OCI-LY7 (cell line): ENCODE results near the gene RXFP3. TPM values are rescaled to one million over a fixed set of nuclear protein-coding genes. Genes with fewer than 3 reads are reported as not detected.
"Not testable (repeated sequence)": the region's sequence is repeated elsewhere in the genome, so short reads cannot be mapped to it uniquely, and the experiment has no call there.

ENCODE experiments used
- BruUV-seq: library from RNA; stranded (reverse); fragments of 400-500 nt; replicated peaks from 2 replicates; lab custom pipeline; 2021; lab: Mats Ljungman, UMichigan
- CTCF ChIA-PET: fragments of 300-600 bp; sonication (Branson Sonifier 250); formaldehyde crosslinking; loops from one replicate; lab custom pipeline; 2022; ENCODE audit warnings: antibody characterized with exemption; ENCODE audit not compliant: unreplicated experiment; lab: Charles Lee
- POLR2A ChIA-PET: fragments of 300-600 bp; sonication (Branson Sonifier 250); formaldehyde crosslinking; loops from one replicate; lab custom pipeline; 2022; ENCODE audit warnings: antibody characterized with exemption; lab: Charles Lee
- DNase-seq: peaks from one replicate; pipeline ENCODE4 v3.0.0-alpha.2; 2015; ENCODE audit warnings: low spot score
- H2AFZ ChIP-seq: fragments of 200-600 bp; sonication (generic), shearing (Covaris generic); 2 replicates; pipeline ENCODE4 v1.6.1; 2014; ENCODE audit warnings: mild to moderate bottlenecking, antibody characterized with exemption, low read length, moderate library complexity
- H3K27ac ChIP-seq: fragments of 200-600 bp; sonication (generic); 2 replicates; pipeline ENCODE4 v1.5.1; 2014; ENCODE audit warnings: mixed run types, low read depth, mild to moderate bottlenecking, moderate library complexity, low read length, inconsistent platforms; ENCODE audit not compliant: poor library complexity, severe bottlenecking
- H3K36me3 ChIP-seq: fragments of 200-600 bp; sonication (generic); 2 replicates; pipeline ENCODE4 v1.6.1; 2014; ENCODE audit warnings: mild to moderate bottlenecking, antibody characterized with exemption, low read length, moderate library complexity, mixed read lengths; ENCODE audit not compliant: insufficient read depth
- H3K4me1 ChIP-seq: fragments of 200-600 bp; sonication (generic); 2 replicates; pipeline ENCODE4 v1.5.1; 2014; ENCODE audit warnings: mild to moderate bottlenecking, low read length; ENCODE audit not compliant: insufficient read depth, poor library complexity, severe bottlenecking
- H3K4me2 ChIP-seq: fragments of 200-600 bp; sonication (generic); 2 replicates; pipeline ENCODE4 v1.6.1; 2014; ENCODE audit warnings: mild to moderate bottlenecking, low read length
- H3K4me3 ChIP-seq: fragments of 200-600 bp; sonication (generic); 2 replicates; pipeline ENCODE4 v1.5.1; 2014; ENCODE audit warnings: mild to moderate bottlenecking, low read depth, low read length; ENCODE audit not compliant: poor library complexity, severe bottlenecking
- H3K79me2 ChIP-seq: fragments of 200-600 bp; sonication (generic); 2 replicates; pipeline ENCODE4 v1.6.1; 2016; ENCODE audit warnings: low read depth, mild to moderate bottlenecking, low read length, moderate library complexity, mixed read lengths; ENCODE audit not compliant: insufficient read depth
- H3K9me2 ChIP-seq: fragments of 200-600 bp; sonication (generic); 2 replicates; pipeline ENCODE4 v1.6.1; 2016; ENCODE audit warnings: mild to moderate bottlenecking, low read length, mixed read lengths; ENCODE audit not compliant: insufficient read depth
- H3K9me3 ChIP-seq: fragments of 200-600 bp; sonication (generic); 2 replicates; pipeline ENCODE4 v1.6.1; 2014; ENCODE audit warnings: mild to moderate bottlenecking, mixed run types, low read length, mixed read lengths
- H4K20me1 ChIP-seq: fragments of 200-600 bp; sonication (generic); 2 replicates; pipeline ENCODE4 v1.6.1; 2014; ENCODE audit warnings: mild to moderate bottlenecking, antibody characterized with exemption, low read length, moderate library complexity, mixed read lengths; ENCODE audit not compliant: insufficient read depth
- CTCF ChIP-seq: fragments of 200-600 bp; sonication (generic); conservative IDR thresholded peaks from 2 replicates; pipeline ENCODE4 v1.5.1; 2014; ENCODE audit warnings: mild to moderate bottlenecking, antibody characterized with exemption, low read length, moderate library complexity, mixed read lengths
- EZH2phosphoT487 ChIP-seq: fragments of 200-600 bp; sonication (generic); IDR thresholded peaks from 2 replicates; pipeline ENCODE4 v1.6.1; 2018; ENCODE audit warnings: low read depth, borderline replicate concordance, mild to moderate bottlenecking, mixed run types, antibody characterized with exemption, low read length, moderate library complexity, mixed read lengths
- intact Hi-C: fragments of 100-400 bp; cut with micrococcal nuclease; formaldehyde crosslinking; loops from one replicate; pipeline ENCODE4 v1.10.0; 2022; ENCODE audit not compliant: unreplicated experiment
- total RNA-seq, 2 experiments: library from RNA; depleted of rRNA in 1 of 2; stranded (reverse); fragments of >200 nt in 1 of 2; shearing (Covaris generic) in 1 of 2; gene quantifications; 2 replicates each; pipeline ENCODE4 v1.2.3, GENCODE V29; 2014 to 2022

The RXFP3 gene
- total RNA-seq, 2 experiments from 2014 or later, result not detected

- BruUV-seq, result no TSS peak
Observed at GRCh38 chr5:33941090-33941489, 4.9 kb downstream of the RXFP3 start.

DNA sequence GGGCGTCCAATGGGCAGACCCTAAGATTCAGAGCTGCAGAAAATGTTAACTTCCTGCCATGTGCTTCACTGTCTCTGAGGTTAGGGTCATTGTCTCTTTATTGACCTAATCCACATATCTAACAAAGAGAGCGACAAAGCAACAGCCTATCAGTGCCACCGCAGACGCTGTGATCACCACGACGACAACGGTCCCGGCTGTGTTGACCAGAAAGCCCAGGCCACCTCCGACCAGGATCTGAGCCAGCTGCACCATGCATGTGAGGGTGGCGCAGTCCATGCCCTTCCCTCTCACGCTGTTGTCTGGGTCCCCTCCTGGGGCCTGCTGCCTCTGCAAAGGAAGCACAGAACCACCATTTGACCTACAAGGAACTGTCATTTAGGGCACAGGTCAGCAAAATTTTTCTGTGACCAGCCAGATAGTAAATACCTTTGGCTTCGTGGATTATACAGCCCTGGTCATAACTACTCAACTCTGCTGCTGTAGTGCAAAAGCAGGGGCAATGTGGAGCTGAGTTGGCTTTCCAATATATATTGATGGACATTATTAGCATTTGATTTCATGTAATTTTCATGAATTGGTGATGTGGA is 8.5 kb downstream of the RXFP3 start:
- ChIA-PET POLR2A (interaction anchor here (0.7 kb wide), 1 partner anchor 20 kb away, joined by 3 read pairs; no protein-coding TSS in a partner anchor), CTCF (no interaction called here)
- Histone ChIP-seq H4K20me1 (no peaks in the 10 kb centered on the region), H3K79me2 (no peaks in the 10 kb centered on the region), H3K36me3 (no peaks in the 10 kb centered on the region), H3K9me2 (no peaks in the 10 kb centered on the region), H2AFZ (no peak overlapping the region), H3K4me2 (no peak overlapping the region), H3K4me3 (no peak overlapping the region), H3K9me3 (no peaks in the 10 kb centered on the region), H3K4me1 (no peaks in the 10 kb centered on the region), H3K27ac (no peak overlapping the region)
- DNase-seq, result no peak
- TF ChIP-seq EZH2phosphoT487 (no peak), CTCF (no peak)
- BruUV-seq, result no TSS peak
- intact Hi-C loops, result no loop called here

More at GRCh38 chr5:33941090-33941489, 4.9 kb downstream of the RXFP3 start:
- DNase-seq, result no peak
- H3K9me2 ChIP-seq, result no peaks in the 10 kb centered on the region
- ChIA-PET CTCF (no interaction called here), POLR2A (no interaction called here)
- H2AFZ ChIP-seq, result no peak overlapping the region
- H3K4me3 ChIP-seq, result no peak overlapping the region
- H4K20me1 ChIP-seq, result no peaks in the 10 kb centered on the region
- TF ChIP-seq EZH2phosphoT487 (no peak), CTCF (no peak)
- H3K79me2 ChIP-seq, result no peaks in the 10 kb centered on the region
- no peak overlapping the region for H3K27ac ChIP-seq
- H3K36me3 ChIP-seq, result no peaks in the 10 kb centered on the region
- intact Hi-C loops, result no loop called here
- no peaks in the 10 kb centered on the region for H3K4me1 ChIP-seq
- no peak overlapping the region for H3K4me2 ChIP-seq
- H3K9me3 ChIP-seq, result no peaks in the 10 kb centered on the region

DNA sequence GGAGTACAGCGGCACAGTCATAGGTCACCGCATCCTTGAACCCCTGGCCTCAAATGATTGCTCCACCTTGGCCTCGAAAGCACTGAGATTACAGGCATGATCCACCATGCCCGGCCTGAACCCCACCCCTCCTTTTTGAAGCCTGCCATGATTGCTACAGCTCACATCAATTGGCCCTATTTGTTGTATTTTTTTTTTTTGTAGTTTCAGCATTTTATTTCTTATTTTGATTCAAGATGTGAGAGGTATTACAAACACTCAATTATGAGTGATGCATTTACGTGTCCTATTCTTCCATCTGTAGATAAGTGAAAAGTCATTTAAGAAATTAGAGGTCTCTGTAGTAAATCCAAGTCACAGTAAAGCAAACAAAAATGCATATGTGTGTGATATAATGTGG is 16.0 kb downstream of the RXFP3 start:
- DNase-seq, intact Hi-C loops, BruUV-seq, H3K4me2 ChIP-seq, H4K20me1 ChIP-seq, H3K9me2 ChIP-seq, H3K36me3 ChIP-seq, CTCF ChIA-PET, H3K9me3 ChIP-seq, H2AFZ ChIP-seq, H3K27ac ChIP-seq, POLR2A ChIA-PET, H3K4me1 ChIP-seq, H3K79me2 ChIP-seq, H3K4me3 ChIP-seq: not testable (repeated sequence)
